HepG2 (cell line): ENCODE data around the gene CISH. TPM values are rescaled to one million over a fixed set of nuclear protein-coding genes. Genes with fewer than 3 reads are reported as not detected.
A peak's percentile ranks its signal among the peaks of the same experiment; 100 is the strongest.

Experiments used
- ATF7-NPFF ChIP-seq: sonication (generic); formaldehyde crosslinking; IDR thresholded peaks from 2 replicates; pipeline ENCODE4 v1.8.1; 2023; ENCODE audit warnings: mild to moderate bottlenecking, low read depth, missing genetic modification reagents, moderate library complexity
- DZIP1 ChIP-seq: sonication (generic); formaldehyde crosslinking; IDR thresholded peaks from 2 replicates; pipeline ENCODE4 v1.5.0; 2020; ENCODE audit warnings: mild to moderate bottlenecking, missing genetic modification reagents
- HMG20B ChIP-seq: conservative IDR thresholded peaks from 2 replicates; pipeline ENCODE4 v1.6.1; 2016; ENCODE audit warnings: missing genetic modification reagents, missing compliant biosample characterization
- IRX3 ChIP-seq: sonication (generic); formaldehyde crosslinking; IDR thresholded peaks from 2 replicates; pipeline ENCODE4 v1.8.1; 2023; ENCODE audit warnings: mild to moderate bottlenecking, low read depth, missing genetic modification reagents, borderline replicate concordance
- MAFG ChIP-seq: sonication (generic); formaldehyde crosslinking; IDR thresholded peaks from 2 replicates; pipeline ENCODE4 v1.5.1; 2020; ENCODE audit warnings: mild to moderate bottlenecking, missing genetic modification reagents
- MED8 ChIP-seq: sonication (generic); formaldehyde crosslinking; IDR thresholded peaks from 2 replicates; pipeline ENCODE4 v1.8.1; 2023; ENCODE audit warnings: mild to moderate bottlenecking, missing genetic modification reagents; ENCODE audit not compliant: insufficient replicate concordance
- REST ChIP-seq, 2 experiments: IDR thresholded peaks; 2 replicates each; pipeline ENCODE4 v1.6.1; 2011 to 2012; ENCODE audit warnings: low read length in 2 of 2, borderline replicate concordance in 1 of 2, low read depth in 1 of 2, mild to moderate bottlenecking in 1 of 2, moderate library complexity in 1 of 2
- SCMH1 ChIP-seq: sonication (generic); formaldehyde crosslinking; IDR thresholded peaks from 2 replicates; pipeline ENCODE4 v1.9.0; 2021; ENCODE audit warnings: missing genetic modification reagents, mild to moderate bottlenecking, borderline replicate concordance
- SKIL ChIP-seq: sonication (generic); formaldehyde crosslinking; IDR thresholded peaks from 2 replicates; pipeline ENCODE4 v1.8.0; 2022; ENCODE audit warnings: missing genetic modification reagents, mild to moderate bottlenecking, moderate library complexity, borderline replicate concordance
- ZFX ChIP-seq: sonication (generic); formaldehyde crosslinking; IDR thresholded peaks from 2 replicates; pipeline ENCODE4 v1.4.0; 2020; ENCODE audit warnings: mild to moderate bottlenecking, low read depth, missing genetic modification reagents, moderate library complexity
- ZFY ChIP-seq: sonication (generic); formaldehyde crosslinking; IDR thresholded peaks from 2 replicates; pipeline ENCODE4 v1.4.0; 2020; ENCODE audit warnings: missing genetic modification reagents
- ZKSCAN5 ChIP-seq: sonication (generic); formaldehyde crosslinking; IDR thresholded peaks from 2 replicates; pipeline ENCODE4 v1.5.1; 2020; ENCODE audit warnings: mild to moderate bottlenecking, missing genetic modification reagents
- ZMYM3 ChIP-seq: sonication (generic); formaldehyde crosslinking; IDR thresholded peaks from 2 replicates; pipeline ENCODE4 v1.5.1; 2020; ENCODE audit warnings: mild to moderate bottlenecking, missing genetic modification reagents
- ZNF292 ChIP-seq: sonication (generic); formaldehyde crosslinking; IDR thresholded peaks from 2 replicates; pipeline ENCODE4 v1.8.1; 2022; ENCODE audit warnings: mild to moderate bottlenecking, low read depth, missing genetic modification reagents, borderline replicate concordance
- ZNF552 ChIP-seq: sonication (generic); formaldehyde crosslinking; IDR thresholded peaks from 2 replicates; pipeline ENCODE4 v1.9.0; 2022; ENCODE audit warnings: missing genetic modification reagents, mild to moderate bottlenecking, borderline replicate concordance
- ZNF567 ChIP-seq: sonication (generic); formaldehyde crosslinking; IDR thresholded peaks from 2 replicates; pipeline ENCODE4 v1.8.1; 2023; ENCODE audit warnings: mild to moderate bottlenecking, missing genetic modification reagents, borderline replicate concordance
- ZNF710 ChIP-seq: sonication (generic); formaldehyde crosslinking; IDR thresholded peaks from 2 replicates; pipeline ENCODE4 v1.5.0; 2020; ENCODE audit warnings: mild to moderate bottlenecking, missing genetic modification reagents, borderline replicate concordance
- ZNF777 ChIP-seq: sonication (generic); formaldehyde crosslinking; IDR thresholded peaks from 2 replicates; pipeline ENCODE4 v1.4.0; 2020; ENCODE audit warnings: missing genetic modification reagents
- polyA plus RNA-seq, 8 experiments: library from polyadenylated mRNA; depleted of rRNA in 3 of 8; stranded (reverse) in 7 of 8; unstranded in 1 of 8; fragments of >200 nt; fragmentation: Illumina TruSeq in 4 of 8; extraction: Trizol in 4 of 8; gene quantifications; 2 replicates each; pipeline versions ENCODE4 v1.2.1 to v1.2.3, GENCODE V29; 2011 to 2016; ENCODE audit warnings: low read depth in 4 of 8, missing spikeins in 1 of 8, mixed read lengths in 1 of 8; ENCODE audit not compliant: insufficient read depth in 1 of 8
- total RNA-seq, 5 experiments: library from RNA; depleted of rRNA; stranded (reverse); fragments of >200 nt; fragmentation: Illumina TruSeq; extraction: Trizol; gene quantifications; 2 replicates each; pipeline ENCODE4 v1.2.3, GENCODE V29; 2016; ENCODE audit warnings: low read depth in 1 of 5

Gene CISH
- total and polyA plus RNA-seq, 2 of the 13 experiments (the other 11 are each of a cell fraction or from before 2014, with no cell fraction given) = 0.91 to 1.5 TPM

- TF ChIP-seq REST (IDR thresholded peaks at IDR 0.05; ENCODE audit: borderline replicate concordance in 1 of 2, low read depth in 1 of 2, low read length in 2 of 2) (no peak), ZMYM3 (CRISPR knock-in tag) (peak; percentile 89), ZFY (CRISPR knock-in tag) (peak; percentile 58; the same call in 1 of the 2 replicates), ZFX (CRISPR knock-in tag) (peak; percentile 68), SKIL (CRISPR knock-in tag) (no peak), SCMH1 (no peak), ZNF552 (CRISPR knock-in tag) (no peak), IRX3 (CRISPR knock-in tag) (no peak), ZKSCAN5 (CRISPR knock-in tag) (no peak), ZNF567 (CRISPR knock-in tag) (no peak), ZNF777 (CRISPR knock-in tag) (no peak), HMG20B (CRISPR knock-in tag) (no peak), ZNF710 (CRISPR knock-in tag) (no peak), MAFG (CRISPR knock-in tag) (no peak), MED8 (CRISPR knock-in tag) (peak; percentile 19), DZIP1 (CRISPR knock-in tag) (no peak), ZNF292 (CRISPR knock-in tag) (no peak), ATF7-NPFF (CRISPR knock-in tag) (0 out of 2 replicates have a peak, but pooled peaks have one; percentile 18)
These were observed 44.0 kb downstream of the CISH start, which contains the start of gene C3orf18 (continued) for GRCh38 chr3:50567386-50568167.
